A673 (cell line): ENCODE data around the gene TMPRSS11E.

Experiments used
- EZH2 ChIP-seq: fragments of 200-600 bp; sonication (generic); IDR thresholded peaks from 2 replicates; pipeline ENCODE4 v1.6.1; 2017; ENCODE audit warnings: borderline replicate concordance, low read depth, mild to moderate bottlenecking, mixed read lengths, antibody characterized with exemption, low read length; ENCODE audit not compliant: poor library complexity, severe bottlenecking
- TF ChIP-seq, protein P1 (sequence below): fragments of 300-800, 200-600 bp; sonication (generic); conservative IDR thresholded peaks from 2 replicates; pipeline ENCODE4 v1.5.1; 2017; ENCODE audit warnings: low read depth, mild to moderate bottlenecking, antibody characterized with exemption, low read length, moderate library complexity, mixed read lengths

DNA sequence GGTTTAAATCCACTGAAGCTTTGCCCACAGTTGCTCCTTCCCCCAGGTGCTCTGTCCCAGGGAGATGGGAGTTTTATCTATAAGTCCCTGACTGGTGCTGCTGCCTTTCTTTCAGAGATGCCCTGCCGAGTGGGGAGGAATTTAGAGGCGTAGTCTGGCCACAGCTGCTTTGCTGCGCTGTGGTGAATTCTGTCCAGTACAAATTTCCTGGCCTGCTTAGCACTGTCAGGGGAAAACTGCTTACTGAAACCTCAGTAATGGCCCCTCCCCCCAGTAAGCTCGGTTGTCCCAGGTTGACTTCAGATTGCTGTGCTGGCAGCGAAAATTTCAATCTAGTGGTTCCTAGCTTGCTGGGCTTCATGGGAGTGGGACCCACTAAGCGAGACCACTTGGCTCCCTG is 88.7 kb downstream of the TMPRSS11E start:
- TF ChIP-seq, protein P1, sequence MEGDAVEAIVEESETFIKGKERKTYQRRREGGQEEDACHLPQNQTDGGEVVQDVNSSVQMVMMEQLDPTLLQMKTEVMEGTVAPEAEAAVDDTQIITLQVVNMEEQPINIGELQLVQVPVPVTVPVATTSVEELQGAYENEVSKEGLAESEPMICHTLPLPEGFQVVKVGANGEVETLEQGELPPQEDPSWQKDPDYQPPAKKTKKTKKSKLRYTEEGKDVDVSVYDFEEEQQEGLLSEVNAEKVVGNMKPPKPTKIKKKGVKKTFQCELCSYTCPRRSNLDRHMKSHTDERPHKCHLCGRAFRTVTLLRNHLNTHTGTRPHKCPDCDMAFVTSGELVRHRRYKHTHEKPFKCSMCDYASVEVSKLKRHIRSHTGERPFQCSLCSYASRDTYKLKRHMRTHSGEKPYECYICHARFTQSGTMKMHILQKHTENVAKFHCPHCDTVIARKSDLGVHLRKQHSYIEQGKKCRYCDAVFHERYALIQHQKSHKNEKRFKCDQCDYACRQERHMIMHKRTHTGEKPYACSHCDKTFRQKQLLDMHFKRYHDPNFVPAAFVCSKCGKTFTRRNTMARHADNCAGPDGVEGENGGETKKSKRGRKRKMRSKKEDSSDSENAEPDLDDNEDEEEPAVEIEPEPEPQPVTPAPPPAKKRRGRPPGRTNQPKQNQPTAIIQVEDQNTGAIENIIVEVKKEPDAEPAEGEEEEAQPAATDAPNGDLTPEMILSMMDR = no peak
- TF ChIP-seq EZH2 = no peak
